Daoy (cell line): ENCODE results near the gene DEGS2. TPM values are rescaled to one million over a fixed set of nuclear protein-coding genes. Genes with fewer than 3 reads are reported as not detected.

ENCODE experiments used
- DNase-seq: peaks from one replicate; pipeline ENCODE4 v3.0.0-alpha.2; 2015; ENCODE audit warnings: low read depth
- total RNA-seq: library from RNA; depleted of rRNA; stranded (reverse); fragments of >200 nt; shearing (Covaris generic); gene quantifications from 2 replicates; pipeline ENCODE4 v1.2.3, GENCODE V29; 2014

The DEGS2 gene
- total RNA-seq, 1 experiment from 2014 or later: 0.06 TPM

GRCh38 chr14:100114109-100114765 lies 45.2 kb downstream of the DEGS2 start:
- no peak for DNase-seq

GRCh38 chr14:100111931-100112704 lies 47.3 kb downstream of the DEGS2 start:
- DNase-seq: no peak

GRCh38 chr14:100110816-100111215 lies 48.6 kb downstream of the DEGS2 start:
- no peak for DNase-seq

GRCh38 chr14:100109594-100109955 lies 49.9 kb downstream of the DEGS2 start:
- DNase-seq: no peak

DNA sequence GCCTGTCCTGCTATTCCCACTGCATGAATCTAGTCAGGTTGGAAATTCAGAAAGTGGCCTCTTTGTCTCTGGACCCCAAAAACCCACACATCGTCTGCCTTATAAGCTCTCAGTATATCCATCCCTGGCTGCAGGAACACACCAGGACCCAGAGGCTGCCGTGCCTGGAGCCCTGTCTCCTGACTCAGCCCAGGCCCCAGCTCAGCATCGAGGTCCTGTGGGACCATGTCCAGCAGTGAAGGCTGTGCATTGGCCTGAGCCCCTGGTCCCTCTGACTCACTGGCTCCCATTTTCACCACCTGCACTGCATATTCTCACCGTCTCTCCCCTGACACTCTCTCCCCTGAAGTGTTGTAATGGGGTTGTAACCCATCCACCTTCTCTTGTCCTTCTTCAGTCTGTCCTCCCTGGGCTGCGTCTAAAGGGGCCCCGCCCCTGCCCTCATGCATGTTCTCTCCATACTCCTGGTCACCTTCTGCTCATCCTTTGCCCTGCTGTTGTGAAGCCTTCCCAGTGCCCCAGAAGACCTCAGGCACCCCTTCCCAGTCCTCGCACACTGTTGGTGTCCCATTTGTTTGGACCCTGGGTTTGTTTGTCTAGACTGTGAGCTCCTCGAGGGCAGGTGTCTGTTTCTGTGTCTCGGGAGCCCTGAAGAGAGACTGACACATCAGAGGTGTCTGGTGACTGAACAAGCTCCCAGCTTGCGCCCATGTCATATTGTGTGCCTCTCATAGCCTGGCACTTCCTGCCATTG lies 50.4 kb downstream of the DEGS2 start:
- no peak for DNase-seq

DNA sequence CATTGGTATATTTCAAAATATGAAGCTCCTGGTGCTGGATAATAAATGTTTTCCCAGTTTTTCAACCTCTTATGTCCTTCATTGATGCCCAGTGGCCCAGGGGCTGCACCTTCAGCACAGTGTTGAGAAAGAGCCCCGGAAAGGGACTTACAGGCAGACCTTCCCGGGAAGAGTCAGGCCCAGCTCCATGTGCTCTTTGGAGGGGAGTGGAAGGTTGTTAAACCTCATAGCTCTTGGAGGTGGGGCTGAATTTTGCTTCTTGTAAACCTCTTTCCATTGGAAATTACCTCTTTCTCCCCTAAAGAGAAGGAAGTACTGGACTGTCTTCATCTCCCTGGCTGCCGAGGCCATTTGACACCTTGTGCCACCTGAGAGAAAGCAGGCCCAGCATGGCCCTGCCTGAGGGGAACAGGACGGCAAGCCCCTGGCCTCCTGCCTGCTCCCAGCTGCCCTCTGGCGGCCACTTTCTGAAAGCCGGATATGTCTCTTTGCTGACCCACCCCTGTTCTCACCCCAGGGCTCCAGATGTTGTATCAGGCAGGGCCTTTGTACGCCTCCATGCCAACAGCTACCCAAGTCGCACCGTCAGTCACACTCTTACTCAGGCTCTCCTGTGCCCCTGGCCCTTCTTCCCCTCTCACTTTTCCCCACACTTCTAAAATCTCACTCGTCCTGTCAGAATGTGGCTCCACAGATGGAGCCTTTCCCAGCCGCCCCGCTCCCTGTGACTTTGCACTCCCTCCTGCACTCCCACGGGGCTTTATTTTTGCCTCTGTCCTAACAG lies 51.2 kb downstream of the DEGS2 start:
- DNase-seq: peak; percentile 84

GRCh38 chr14:100107236-100107635 lies 52.2 kb downstream of the DEGS2 start:
- DNase-seq: no peak

- no peak for DNase-seq
Measured at GRCh38 chr14:100106250-100107112, 53.0 kb downstream of the DEGS2 start.

GRCh38 chr14:100105357-100106169 lies 53.9 kb downstream of the DEGS2 start:
- DNase-seq: no peak

DNA sequence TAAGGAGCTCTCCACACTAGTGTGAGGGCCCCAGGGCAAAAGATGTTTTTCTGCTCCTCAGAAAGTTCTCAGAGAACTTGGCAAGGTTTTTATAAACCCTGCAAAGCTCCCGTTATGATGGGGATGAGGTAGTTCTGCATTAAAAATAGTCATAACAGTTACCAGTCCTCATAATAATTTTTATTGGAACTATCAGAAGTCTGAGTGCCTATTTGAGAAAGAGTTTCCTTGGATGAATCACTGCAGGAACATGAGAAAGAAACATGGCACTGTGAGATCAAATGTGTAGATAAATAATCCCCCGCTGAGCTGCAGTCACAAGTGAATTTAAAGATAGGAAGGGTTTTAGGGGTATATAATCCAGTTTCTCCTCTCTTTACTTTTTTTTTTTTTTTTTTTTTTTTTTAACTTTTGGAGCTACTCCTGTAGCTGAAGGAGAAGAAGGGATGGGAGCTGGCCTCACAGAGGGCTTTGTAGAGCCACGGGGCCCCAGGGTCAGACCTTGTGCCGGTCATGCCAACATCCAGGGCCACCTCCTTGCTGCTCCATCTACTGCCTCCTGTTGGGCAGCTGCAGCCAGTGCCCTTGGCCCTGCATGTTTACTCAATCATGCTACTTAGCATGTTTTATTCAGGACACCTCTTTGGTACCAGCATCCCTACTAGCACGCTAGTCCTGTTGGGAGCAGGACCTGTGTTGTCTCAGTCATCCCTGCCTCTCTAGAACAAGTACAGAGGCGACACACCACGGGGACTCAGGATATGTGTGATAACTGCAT lies 54.7 kb downstream of the DEGS2 start:
- DNase-seq: peak; percentile 70

- no peak for DNase-seq
Measured at GRCh38 chr14:100104006-100104352, 55.5 kb downstream of the DEGS2 start.

- DNase-seq: no peak
Measured at GRCh38 chr14:100103250-100104005, 56.0 kb downstream of the DEGS2 start.

- no peak for DNase-seq
Measured at GRCh38 chr14:100102156-100102785, 57.2 kb downstream of the DEGS2 start.

DNA sequence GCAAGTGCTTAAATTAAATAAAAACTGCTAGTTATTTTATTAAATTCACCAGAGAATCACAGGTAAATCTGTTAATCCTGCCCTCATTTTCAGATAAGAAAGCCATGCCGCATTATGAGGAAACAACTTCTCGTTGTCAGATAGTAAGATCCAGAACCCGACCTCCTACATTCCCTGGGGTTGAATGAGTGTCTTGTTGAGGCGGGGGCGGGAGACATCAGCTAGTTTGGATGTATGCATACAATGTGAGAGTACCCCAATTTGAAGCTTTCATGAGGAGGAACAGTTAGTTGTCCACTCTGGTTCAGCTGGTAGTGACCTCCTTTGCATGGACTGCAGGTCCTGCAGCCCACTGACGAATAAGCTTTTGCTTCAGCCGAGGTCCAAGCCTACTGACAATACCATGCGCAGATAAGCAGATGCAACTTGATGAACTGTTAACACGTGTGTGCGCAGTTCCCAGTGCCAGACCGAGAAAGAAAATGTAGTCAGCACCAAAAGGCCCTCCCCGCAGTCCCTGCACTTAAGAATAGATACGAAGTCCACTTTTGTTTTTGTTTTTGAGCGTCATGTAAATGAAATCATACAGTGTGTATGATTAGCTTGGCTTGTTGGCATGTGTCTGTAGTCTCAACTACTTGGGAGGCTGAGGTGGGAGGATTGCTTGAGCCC lies 59.3 kb downstream of the DEGS2 start:
- DNase-seq: no peak

GRCh38 chr14:100098171-100098570 lies 61.3 kb downstream of the DEGS2 start:
- no peak for DNase-seq

GRCh38 chr14:100096656-100097055 lies 62.8 kb downstream of the DEGS2 start:
- no peak for DNase-seq
